Left ventricle myocardium inferior (tissue), 1 donor: Measurements from ENCODE around the gene KCTD6. TPM values are rescaled to one million over a fixed set of nuclear protein-coding genes. Genes with fewer than 3 reads are reported as not detected.

Source experiments
- DNase-seq: peaks from one replicate; pipeline ENCODE4 v3.0.0-alpha.2; 2020
- H3K27ac ChIP-seq: fragments of 200-600 bp; replicated peaks from 2 replicates; pipeline ENCODE4 v1.8.0; 2021
- H3K27me3 ChIP-seq: fragments of 200-600 bp; 2 replicates; pipeline ENCODE4 v1.8.0; 2021; ENCODE audit warnings: low read depth
- H3K36me3 ChIP-seq: fragments of 200-600 bp; 2 replicates; pipeline ENCODE4 v1.8.0; 2021
- H3K4me1 ChIP-seq: fragments of 200-600 bp; 2 replicates; pipeline ENCODE4 v1.8.0; 2021
- H3K4me3 ChIP-seq: fragments of 200-600 bp; 2 replicates; pipeline ENCODE4 v1.8.0; 2021; ENCODE audit warnings: mild to moderate bottlenecking, moderate library complexity
- H3K9me3 ChIP-seq: fragments of 200-600 bp; replicated peaks from 2 replicates; pipeline ENCODE4 v1.8.0; 2021
- intact Hi-C: fragments of 100-400 bp; cut with micrococcal nuclease; formaldehyde crosslinking; loops from one replicate; pipeline ENCODE4 v1.11.0; 2022
- total RNA-seq: library from RNA; stranded (reverse); fragmentation: NEBNext Ultra II Directional; extraction: Animal tissue kit (Norgen Biotek cat#: 25700); gene quantifications from one replicate; pipeline ENCODE4 v1.2.1, GENCODE V29; 2021
- TF ChIP-seq, protein P1 (sequence below): fragments of 200-600 bp; IDR thresholded peaks from 2 replicates; pipeline ENCODE4 v1.8.0; 2021; ENCODE audit warnings: antibody characterized with exemption, mild to moderate bottlenecking, borderline replicate concordance
- donor health status: DM: no; HTN: yes; CAD: no; lungs with severe emphysema.

The KCTD6 gene
- total RNA-seq, 1 donor from 2014 or later = 6.2 TPM

DNA sequence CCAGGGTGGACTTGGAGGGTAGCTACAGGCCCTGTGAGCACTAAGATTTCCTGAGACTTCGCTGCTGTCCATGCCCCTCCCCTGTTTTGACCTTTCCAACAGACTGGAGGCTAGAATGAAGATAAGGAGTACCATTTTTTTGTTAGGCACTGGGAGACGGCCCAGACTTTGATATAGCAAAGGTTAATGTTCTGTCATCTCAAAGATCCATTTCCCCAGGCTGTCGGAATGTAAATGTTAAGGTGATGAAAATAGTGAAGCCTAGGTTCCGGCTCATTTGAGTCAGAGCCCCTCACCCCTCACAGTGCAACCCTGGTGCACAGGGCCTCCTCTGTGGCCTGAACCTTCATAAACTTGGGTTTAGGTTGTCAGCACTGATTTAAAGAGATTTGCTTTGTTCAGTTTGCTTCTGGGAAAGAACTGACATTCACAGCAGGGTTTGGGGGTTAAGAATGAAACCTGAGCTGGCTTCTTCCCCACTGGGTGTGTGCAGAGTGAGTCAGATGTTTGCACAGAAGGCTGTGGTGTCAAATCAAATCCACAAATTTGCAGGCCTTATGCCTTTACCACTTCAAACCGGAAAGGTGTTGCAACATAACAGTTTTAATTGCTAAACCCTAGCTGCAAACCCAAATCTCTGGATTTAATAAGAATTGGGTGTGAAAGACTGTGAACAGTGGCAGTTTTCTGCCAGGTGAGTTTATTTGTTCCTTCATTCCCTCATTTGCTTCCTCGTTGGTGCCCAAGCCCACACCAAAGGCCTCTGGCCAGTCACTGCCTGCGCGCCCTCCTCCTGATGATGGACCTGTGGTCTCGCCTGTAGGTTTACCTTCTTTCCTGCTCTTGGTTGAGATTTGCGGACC is 20.6 kb upstream of the KCTD6 start:
- TF ChIP-seq, protein P1, sequence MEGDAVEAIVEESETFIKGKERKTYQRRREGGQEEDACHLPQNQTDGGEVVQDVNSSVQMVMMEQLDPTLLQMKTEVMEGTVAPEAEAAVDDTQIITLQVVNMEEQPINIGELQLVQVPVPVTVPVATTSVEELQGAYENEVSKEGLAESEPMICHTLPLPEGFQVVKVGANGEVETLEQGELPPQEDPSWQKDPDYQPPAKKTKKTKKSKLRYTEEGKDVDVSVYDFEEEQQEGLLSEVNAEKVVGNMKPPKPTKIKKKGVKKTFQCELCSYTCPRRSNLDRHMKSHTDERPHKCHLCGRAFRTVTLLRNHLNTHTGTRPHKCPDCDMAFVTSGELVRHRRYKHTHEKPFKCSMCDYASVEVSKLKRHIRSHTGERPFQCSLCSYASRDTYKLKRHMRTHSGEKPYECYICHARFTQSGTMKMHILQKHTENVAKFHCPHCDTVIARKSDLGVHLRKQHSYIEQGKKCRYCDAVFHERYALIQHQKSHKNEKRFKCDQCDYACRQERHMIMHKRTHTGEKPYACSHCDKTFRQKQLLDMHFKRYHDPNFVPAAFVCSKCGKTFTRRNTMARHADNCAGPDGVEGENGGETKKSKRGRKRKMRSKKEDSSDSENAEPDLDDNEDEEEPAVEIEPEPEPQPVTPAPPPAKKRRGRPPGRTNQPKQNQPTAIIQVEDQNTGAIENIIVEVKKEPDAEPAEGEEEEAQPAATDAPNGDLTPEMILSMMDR = no peak
- peaks cover 19% of the 10 kb centered on the region for H3K4me1 ChIP-seq
- no peaks in the 10 kb centered on the region for H3K36me3 ChIP-seq
- peak overlapping the region; percentile 48 for H3K27ac ChIP-seq
- H3K4me3 ChIP-seq = no peak overlapping the region
- intact Hi-C loops = no loop called here
- H3K9me3 ChIP-seq = no peaks in the 10 kb centered on the region
- DNase-seq = no peak
- no peaks in the 10 kb centered on the region for H3K27me3 ChIP-seq

DNA sequence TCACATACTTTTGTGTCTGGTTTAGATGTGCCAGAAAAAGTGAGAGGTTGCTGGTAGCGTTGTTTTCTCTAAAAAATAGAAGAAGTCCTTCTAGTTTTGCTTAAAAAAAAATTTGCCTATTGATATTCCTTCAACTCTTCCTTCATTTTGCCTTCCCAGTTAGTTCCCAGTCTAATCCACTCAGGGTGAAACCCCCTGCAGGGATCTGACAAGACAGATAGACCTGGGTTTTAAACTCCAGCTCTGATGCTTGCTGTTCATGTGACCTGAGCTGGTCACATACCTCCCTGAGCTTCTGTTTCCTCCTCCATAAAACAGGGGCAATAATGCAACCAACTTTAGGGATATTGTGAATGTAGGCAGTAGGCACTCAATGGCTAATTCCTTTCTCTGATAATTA is 18.6 kb upstream of the KCTD6 start:
- no peak for DNase-seq

DNA sequence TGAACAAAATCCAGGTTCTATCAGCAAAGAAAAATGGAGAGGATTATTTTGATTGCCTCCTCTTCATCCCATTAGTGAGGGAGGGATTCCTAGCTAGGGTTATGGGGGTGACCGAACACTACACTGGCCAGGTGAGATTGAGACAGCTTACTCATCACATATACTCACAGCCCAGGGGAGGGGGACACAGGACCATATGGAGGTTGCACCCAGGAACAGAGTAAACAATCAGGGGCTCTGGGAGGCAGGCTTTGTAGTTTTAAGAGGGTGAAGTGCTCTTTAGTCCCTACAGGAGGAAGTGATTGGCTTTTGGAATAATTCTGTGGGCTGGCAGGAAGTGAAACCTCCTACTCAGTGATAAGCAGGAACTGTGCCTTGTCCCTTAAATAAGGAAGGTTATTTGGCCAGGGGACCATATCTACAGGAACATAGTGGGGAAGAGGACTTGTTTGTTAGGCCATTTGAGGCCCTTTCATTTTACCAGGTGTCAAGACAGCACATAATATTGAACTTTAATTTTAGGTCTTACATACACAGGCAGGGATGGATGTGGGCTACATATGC is 17.5 kb upstream of the KCTD6 start:
- TF ChIP-seq, protein P1 = no peak
- Histone ChIP-seq H3K27me3 (no peaks in the 10 kb centered on the region), H3K27ac (no peak overlapping the region), H3K4me3 (no peak overlapping the region), H3K4me1 (peaks cover 19% of the 10 kb centered on the region), H3K36me3 (no peaks in the 10 kb centered on the region), H3K9me3 (no peaks in the 10 kb centered on the region)
- intact Hi-C loops = no loop called here
- DNase-seq = no peak

More for the DNA sequence above, 18.6 kb upstream of the KCTD6 start:
- Histone ChIP-seq H3K4me3 (no peak overlapping the region), H3K27me3 (no peaks in the 10 kb centered on the region), H3K9me3 (no peaks in the 10 kb centered on the region), H3K27ac (no peak overlapping the region), H3K4me1 (peaks cover 19% of the 10 kb centered on the region), H3K36me3 (no peaks in the 10 kb centered on the region)
- intact Hi-C loops = no loop called here
- TF ChIP-seq, protein P1 = no peak

DNA sequence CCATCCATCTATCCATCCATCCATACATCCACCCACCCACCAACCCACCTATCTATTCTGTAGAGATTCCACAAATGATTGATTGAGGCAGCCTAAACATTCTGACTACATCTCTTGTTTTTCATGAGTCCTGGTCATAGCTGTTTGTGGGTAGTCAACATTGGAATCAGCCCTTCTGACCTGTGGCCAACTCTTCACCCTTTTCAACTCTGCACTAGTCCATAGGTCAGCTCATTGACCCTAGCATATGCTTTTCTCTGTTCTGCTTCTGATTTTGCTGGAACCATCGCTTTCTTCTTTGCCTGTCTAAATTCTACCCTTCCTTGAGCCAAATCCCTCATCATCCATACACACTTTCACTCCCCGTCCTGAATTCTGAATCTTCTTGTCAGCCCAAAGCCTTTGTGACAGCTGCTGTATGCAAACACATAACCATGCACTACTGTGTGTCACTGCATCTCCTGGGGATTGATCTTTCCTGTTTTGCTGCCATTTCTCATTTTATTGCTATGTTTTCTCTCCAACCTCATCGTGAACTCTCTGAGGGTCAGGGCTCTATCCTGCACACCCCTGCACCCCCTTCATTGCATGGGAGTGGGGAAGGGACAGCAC is 16.8 kb upstream of the KCTD6 start:
- intact Hi-C loops = no loop called here
- DNase-seq = no peak
- Histone ChIP-seq H3K4me1 (peaks cover 19% of the 10 kb centered on the region), H3K27me3 (no peaks in the 10 kb centered on the region), H3K9me3 (peaks cover under 1% of the 10 kb centered on the region), H3K36me3 (no peaks in the 10 kb centered on the region), H3K27ac (no peak overlapping the region), H3K4me3 (no peak overlapping the region)
- TF ChIP-seq, protein P1 = no peak

DNA sequence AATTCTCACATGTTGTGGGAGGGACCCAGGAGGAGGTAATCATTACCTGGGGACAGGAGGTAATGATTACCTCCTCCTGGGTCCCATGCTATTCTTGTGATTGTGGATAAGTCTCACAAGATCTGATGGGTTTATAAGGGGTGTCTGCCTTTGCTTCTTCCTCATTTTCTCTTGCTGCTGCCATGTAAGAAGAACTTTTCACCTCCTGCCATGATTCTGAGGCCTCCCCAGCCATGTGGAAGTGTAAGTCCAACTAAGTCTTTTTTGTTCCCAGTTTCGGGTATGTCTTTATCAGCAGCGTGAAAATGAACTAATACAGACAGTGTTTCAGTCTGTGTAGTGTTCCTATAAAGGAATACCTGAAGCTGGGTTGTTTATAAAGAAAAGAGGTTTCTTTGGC is 13.1 kb upstream of the KCTD6 start:
- TF ChIP-seq, protein P1 = no peak
- Histone ChIP-seq H3K27ac (no peak overlapping the region), H3K27me3 (no peaks in the 10 kb centered on the region), H3K4me3 (no peak overlapping the region), H3K9me3 (peaks cover 8% of the 10 kb centered on the region), H3K4me1 (peaks cover 20% of the 10 kb centered on the region), H3K36me3 (no peaks in the 10 kb centered on the region)
- DNase-seq = no peak
- intact Hi-C loops = no loop called here
